A673 (cell line): ENCODE data around the gene NR2E1.

Experiments
- EZH2 ChIP-seq: fragments of 200-600 bp; sonication (generic); IDR thresholded peaks from 2 replicates; pipeline ENCODE4 v1.6.1; 2017; ENCODE audit warnings: borderline replicate concordance, low read depth, mild to moderate bottlenecking, mixed read lengths, antibody characterized with exemption, low read length; ENCODE audit not compliant: poor library complexity, severe bottlenecking
- TF ChIP-seq, protein P1 (sequence below): fragments of 300-800, 200-600 bp; sonication (generic); conservative IDR thresholded peaks from 2 replicates; pipeline ENCODE4 v1.5.1; 2017; ENCODE audit warnings: low read depth, mild to moderate bottlenecking, antibody characterized with exemption, low read length, moderate library complexity, mixed read lengths

DNA sequence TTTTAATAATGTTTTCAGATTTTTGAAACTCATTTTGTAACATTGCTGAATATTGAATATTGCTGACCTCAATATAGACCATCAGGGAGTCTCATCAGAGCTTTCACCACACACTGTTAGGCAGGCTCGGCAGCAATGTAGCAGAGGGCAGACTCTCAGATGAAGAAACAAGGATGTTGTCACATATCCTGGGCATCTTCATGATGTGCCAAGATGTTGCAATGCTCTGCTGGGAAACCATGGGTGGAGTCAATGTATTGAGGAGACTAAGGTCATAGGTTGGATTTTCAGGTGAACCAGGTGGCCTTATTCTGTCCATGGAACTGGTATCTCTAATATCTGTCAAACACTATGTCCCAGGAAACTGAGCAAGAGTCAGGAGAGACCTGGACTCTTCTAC is 27.3 kb downstream of the NR2E1 start:
- TF ChIP-seq, protein P1, sequence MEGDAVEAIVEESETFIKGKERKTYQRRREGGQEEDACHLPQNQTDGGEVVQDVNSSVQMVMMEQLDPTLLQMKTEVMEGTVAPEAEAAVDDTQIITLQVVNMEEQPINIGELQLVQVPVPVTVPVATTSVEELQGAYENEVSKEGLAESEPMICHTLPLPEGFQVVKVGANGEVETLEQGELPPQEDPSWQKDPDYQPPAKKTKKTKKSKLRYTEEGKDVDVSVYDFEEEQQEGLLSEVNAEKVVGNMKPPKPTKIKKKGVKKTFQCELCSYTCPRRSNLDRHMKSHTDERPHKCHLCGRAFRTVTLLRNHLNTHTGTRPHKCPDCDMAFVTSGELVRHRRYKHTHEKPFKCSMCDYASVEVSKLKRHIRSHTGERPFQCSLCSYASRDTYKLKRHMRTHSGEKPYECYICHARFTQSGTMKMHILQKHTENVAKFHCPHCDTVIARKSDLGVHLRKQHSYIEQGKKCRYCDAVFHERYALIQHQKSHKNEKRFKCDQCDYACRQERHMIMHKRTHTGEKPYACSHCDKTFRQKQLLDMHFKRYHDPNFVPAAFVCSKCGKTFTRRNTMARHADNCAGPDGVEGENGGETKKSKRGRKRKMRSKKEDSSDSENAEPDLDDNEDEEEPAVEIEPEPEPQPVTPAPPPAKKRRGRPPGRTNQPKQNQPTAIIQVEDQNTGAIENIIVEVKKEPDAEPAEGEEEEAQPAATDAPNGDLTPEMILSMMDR: no peak
- no peak for TF ChIP-seq EZH2
